C4-2B (cell line): ENCODE measurements around the gene ASPDH.

Experiments
- CTCF ChIP-seq: fragments of 450-650 bp; conservative IDR thresholded peaks from 2 replicates; pipeline ENCODE4 v1.5.1; 2017; ENCODE audit warnings: mild to moderate bottlenecking
- ZFX ChIP-seq: fragments of 450-650 bp; IDR thresholded peaks from 2 replicates; pipeline ENCODE4 v1.6.1; 2017

GRCh38 chr19:50520822-50521465 is 7.2 kb upstream of the ASPDH start:
- TF ChIP-seq CTCF, result no peak
- TF ChIP-seq ZFX, result no peak
